DOHH2 (cell line): ENCODE data around the gene LSM14B.
"Not testable (repeated sequence)": the region's sequence is repeated elsewhere in the genome, so short reads cannot be mapped to it uniquely, and the experiment has no call there.

Source experiments
- H3F3A ChIP-seq: fragments of 200-600 bp; sonication (generic), shearing (Covaris generic); 2 replicates; pipeline ENCODE4 v1.6.0; 2016; ENCODE audit warnings: antibody characterized with exemption, mild to moderate bottlenecking; ENCODE audit not compliant: control insufficient read depth, insufficient read depth
- H3K27ac ChIP-seq: fragments of 200-600 bp; sonication (generic); 2 replicates; pipeline ENCODE4 v1.5.1; 2014; ENCODE audit warnings: low read depth, mild to moderate bottlenecking, low read length, moderate library complexity
- H3K27me3 ChIP-seq: fragments of 200-600 bp; sonication (generic); 2 replicates; pipeline ENCODE4 v1.6.1; 2014; ENCODE audit warnings: mild to moderate bottlenecking, low read length, mixed read lengths; ENCODE audit not compliant: control insufficient read depth
- H3K36me3 ChIP-seq: fragments of 200-600 bp; sonication (generic); 2 replicates; pipeline ENCODE4 v1.6.1; 2014; ENCODE audit warnings: mild to moderate bottlenecking, low read length, moderate library complexity, mixed read lengths; ENCODE audit not compliant: control insufficient read depth
- H3K4me1 ChIP-seq: fragments of 200-600 bp; sonication (generic); 2 replicates; pipeline ENCODE4 v1.6.1; 2014; ENCODE audit warnings: mild to moderate bottlenecking, low read length, mixed read lengths; ENCODE audit not compliant: control insufficient read depth
- H3K4me2 ChIP-seq: fragments of 200-600 bp; sonication (generic); 2 replicates; pipeline ENCODE4 v1.6.0; 2014; ENCODE audit warnings: mild to moderate bottlenecking, low read length, moderate library complexity
- H3K4me3 ChIP-seq: fragments of 200-600 bp; sonication (generic); 2 replicates; pipeline ENCODE4 v1.5.1; 2014; ENCODE audit warnings: mild to moderate bottlenecking, low read length, mixed read lengths
- H3K79me2 ChIP-seq: fragments of 200-600 bp; sonication (generic); 2 replicates; pipeline ENCODE4 v1.6.1; 2014; ENCODE audit warnings: mild to moderate bottlenecking, low read length, mixed read lengths; ENCODE audit not compliant: control insufficient read depth
- H3K9me2 ChIP-seq: fragments of 200-600 bp; sonication (generic); replicated peaks from 2 replicates; pipeline ENCODE4 v1.6.1; 2014; ENCODE audit warnings: mild to moderate bottlenecking, low read length, mixed read lengths; ENCODE audit not compliant: control insufficient read depth
- H3K9me3 ChIP-seq: fragments of 200-600 bp; sonication (generic); 2 replicates; pipeline ENCODE4 v1.6.1; 2014; ENCODE audit warnings: antibody characterized with exemption, low read length, mixed read lengths; ENCODE audit not compliant: control insufficient read depth, insufficient read depth
- H4K20me1 ChIP-seq: fragments of 200-600 bp; sonication (generic); 2 replicates; pipeline ENCODE4 v1.6.0; 2014; ENCODE audit warnings: low read depth, mild to moderate bottlenecking, antibody characterized with exemption, low read length, moderate library complexity; ENCODE audit not compliant: control insufficient read depth, insufficient read depth
- CTCF ChIP-seq: fragments of 200-600 bp; sonication (generic); IDR thresholded peaks from one replicate; pipeline ENCODE4 v1.5.1; 2014; ENCODE audit warnings: antibody characterized with exemption, mild to moderate bottlenecking, low read depth, low read length; ENCODE audit not compliant: poor library complexity, severe bottlenecking
- EZH2phosphoT487 ChIP-seq: fragments of 200-600 bp; sonication (generic); IDR thresholded peaks from 2 replicates; pipeline ENCODE4 v1.6.1; 2017; ENCODE audit warnings: borderline replicate concordance, mild to moderate bottlenecking, antibody characterized with exemption, low read length, moderate library complexity, mixed read lengths

Gene LSM14B

GRCh38 chr20:62147528-62147927 lies 25.3 kb downstream of the LSM14B start:
- H3K4me1 ChIP-seq: peaks cover 10% of the 10 kb centered on the region
- no peaks in the 10 kb centered on the region for H3K27me3 ChIP-seq
- H3K36me3 ChIP-seq: peaks cover 9% of the 10 kb centered on the region
- H3K27ac ChIP-seq: no peak overlapping the region
- H3K9me2 ChIP-seq: no peaks in the 10 kb centered on the region
- no peaks in the 10 kb centered on the region for H3K9me3 ChIP-seq
- H3K4me3 ChIP-seq: no peak overlapping the region
- H3F3A ChIP-seq: no peaks in the 10 kb centered on the region
- TF ChIP-seq EZH2phosphoT487 (no peak), CTCF (no peak)
- H4K20me1 ChIP-seq: peaks cover 13% of the 10 kb centered on the region
- peaks cover 89% of the 10 kb centered on the region for H3K79me2 ChIP-seq
- no peak overlapping the region for H3K4me2 ChIP-seq

- Histone ChIP-seq H3K79me2 (peaks cover 90% of the 10 kb centered on the region), H3K4me1 (peaks cover 10% of the 10 kb centered on the region), H3K36me3 (peaks cover 12% of the 10 kb centered on the region; the same call in 1 of the 2 replicates), H4K20me1 (peaks cover 13% of the 10 kb centered on the region)
- H3K4me2 ChIP-seq, H3K27ac ChIP-seq, H3K9me3 ChIP-seq, H3K4me3 ChIP-seq, H3F3A ChIP-seq, H3K9me2 ChIP-seq, H3K27me3 ChIP-seq: not testable (repeated sequence)
Measured at GRCh38 chr20:62148383-62148782, 26.1 kb downstream of the LSM14B start.

GRCh38 chr20:62148908-62149314 lies 26.6 kb downstream of the LSM14B start:
- Histone ChIP-seq H3K36me3 (peaks cover 12% of the 10 kb centered on the region; the same call in 1 of the 2 replicates), H3K79me2 (peaks cover 95% of the 10 kb centered on the region), H3K4me2 (no peak overlapping the region), H4K20me1 (peaks cover 13% of the 10 kb centered on the region), H3K9me2 (no peaks in the 10 kb centered on the region), H3K27me3 (no peaks in the 10 kb centered on the region), H3K4me1 (peaks cover 10% of the 10 kb centered on the region), H3K4me3 (no peak overlapping the region), H3K27ac (no peak overlapping the region), H3K9me3 (no peaks in the 10 kb centered on the region), H3F3A (no peaks in the 10 kb centered on the region)
- TF ChIP-seq CTCF: no peak
- TF ChIP-seq EZH2phosphoT487: no peak

- Histone ChIP-seq H3K79me2 (peaks cover 96% of the 10 kb centered on the region), H4K20me1 (peaks cover 11% of the 10 kb centered on the region)
Measured at GRCh38 chr20:62149532-62150309, 27.4 kb downstream of the LSM14B start.

More at GRCh38 chr20:62149532-62150309, 27.4 kb downstream of the LSM14B start:
- TF ChIP-seq EZH2phosphoT487 (no peak), CTCF (no peak)
- Histone ChIP-seq H3K4me2 (no peak overlapping the region), H3F3A (no peaks in the 10 kb centered on the region), H3K4me1 (peaks cover 6% of the 10 kb centered on the region), H3K9me2 (no peaks in the 10 kb centered on the region), H3K36me3 (peaks cover 15% of the 10 kb centered on the region; the same call in 1 of the 2 replicates), H3K27ac (no peak overlapping the region), H3K4me3 (no peak overlapping the region), H3K9me3 (no peaks in the 10 kb centered on the region), H3K27me3 (no peaks in the 10 kb centered on the region)
